Activated CD8-positive, alpha-beta memory T cell treated with anti-CD3 and anti-CD28 coated beads for 1 hour (primary cell): ENCODE results near the gene GPRIN1.
"Not testable (repeated sequence)": the region's sequence is repeated elsewhere in the genome, so short reads cannot be mapped to it uniquely, and the experiment has no call there.

Experiments
- DNase-seq, 2 donors: peaks; one replicate each; pipeline ENCODE4 v3.0.0-alpha.2; 2020; ENCODE audit warnings: low read depth in 1 of 2; ENCODE audit errors: extremely low read depth in 1 of 2

Gene GPRIN1

GRCh38 chr5:176575488-176576422 lies 34.2 kb downstream of the GPRIN1 start:
- DNase-seq, result no peak

GRCh38 chr5:176575066-176575465 lies 34.9 kb downstream of the GPRIN1 start:
- no peak for DNase-seq

- no peak for DNase-seq
These were observed 35.7 kb downstream of the GPRIN1 start for GRCh38 chr5:176574297-176574591.

- peak; percentile 46 to 70 for DNase-seq
These were observed 36.2 kb downstream of the GPRIN1 start for GRCh38 chr5:176573564-176574296.

GRCh38 chr5:176570044-176570443 lies 39.9 kb downstream of the GPRIN1 start:
- DNase-seq, result no peak

- DNase-seq, result no peak
These were observed 41.3 kb downstream of the GPRIN1 start for GRCh38 chr5:176568657-176569056.

GRCh38 chr5:176565760-176566288 lies 44.1 kb downstream of the GPRIN1 start:
- DNase-seq, result no peak

- DNase-seq, result no peak
These were observed 46.0 kb downstream of the GPRIN1 start for GRCh38 chr5:176564002-176564401.

- DNase-seq, result no peak
These were observed 47.8 kb downstream of the GPRIN1 start for GRCh38 chr5:176562189-176562588.

- no peak for DNase-seq
These were observed 48.7 kb downstream of the GPRIN1 start for GRCh38 chr5:176561259-176561658.

- no peak for DNase-seq
These were observed 49.6 kb downstream of the GPRIN1 start for GRCh38 chr5:176560364-176560763.

GRCh38 chr5:176559683-176560082 lies 50.3 kb downstream of the GPRIN1 start:
- DNase-seq, result no peak

- no peak for DNase-seq
These were observed 52.1 kb downstream of the GPRIN1 start for GRCh38 chr5:176557846-176558245.

- DNase-seq, result no peak
These were observed 56.5 kb downstream of the GPRIN1 start for GRCh38 chr5:176553260-176554085.

GRCh38 chr5:176552332-176552869 lies 57.6 kb downstream of the GPRIN1 start:
- DNase-seq, result no peak

- not testable (repeated sequence) for DNase-seq
These were observed 59.0 kb downstream of the GPRIN1 start for GRCh38 chr5:176550937-176551336.

- DNase-seq, result no peak
These were observed 59.6 kb downstream of the GPRIN1 start for GRCh38 chr5:176550275-176550831.

- DNase-seq, result no peak
These were observed 60.1 kb downstream of the GPRIN1 start for GRCh38 chr5:176549871-176550270.

- no peak for DNase-seq
These were observed 61.0 kb downstream of the GPRIN1 start, which contains the start of gene CDHR2 for GRCh38 chr5:176548967-176549444. CDHR2 (plus strand) TSS chr5:176549342; CDS start chr5:176565353, 16,011 bp downstream.

- DNase-seq, result no peak
These were observed 62.2 kb downstream of the GPRIN1 start for GRCh38 chr5:176547802-176548201.
